ENCODE measurements around the gene FRY.

Gene FRY

DNA sequence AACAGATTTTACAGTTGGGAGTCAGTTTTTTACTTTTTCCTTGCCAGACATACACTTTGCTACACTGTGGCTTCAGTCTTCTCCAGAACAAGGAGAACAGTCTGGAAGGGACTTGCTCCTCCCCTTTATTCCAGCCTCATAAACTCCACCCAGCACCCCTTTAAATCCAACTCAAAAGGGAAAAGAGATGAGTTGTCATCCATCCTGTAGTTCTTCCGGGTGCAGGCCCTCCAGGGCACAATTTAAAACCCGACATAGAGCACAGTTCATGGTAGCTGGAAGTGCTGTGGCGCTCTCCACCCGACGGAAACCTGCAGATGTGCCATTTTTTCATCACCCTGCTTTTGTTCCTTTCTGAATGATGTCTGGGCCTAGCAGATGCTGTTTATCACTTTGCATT, 184.7 kb downstream of the FRY start:
- TF ChIP-seq, protein P1, sequence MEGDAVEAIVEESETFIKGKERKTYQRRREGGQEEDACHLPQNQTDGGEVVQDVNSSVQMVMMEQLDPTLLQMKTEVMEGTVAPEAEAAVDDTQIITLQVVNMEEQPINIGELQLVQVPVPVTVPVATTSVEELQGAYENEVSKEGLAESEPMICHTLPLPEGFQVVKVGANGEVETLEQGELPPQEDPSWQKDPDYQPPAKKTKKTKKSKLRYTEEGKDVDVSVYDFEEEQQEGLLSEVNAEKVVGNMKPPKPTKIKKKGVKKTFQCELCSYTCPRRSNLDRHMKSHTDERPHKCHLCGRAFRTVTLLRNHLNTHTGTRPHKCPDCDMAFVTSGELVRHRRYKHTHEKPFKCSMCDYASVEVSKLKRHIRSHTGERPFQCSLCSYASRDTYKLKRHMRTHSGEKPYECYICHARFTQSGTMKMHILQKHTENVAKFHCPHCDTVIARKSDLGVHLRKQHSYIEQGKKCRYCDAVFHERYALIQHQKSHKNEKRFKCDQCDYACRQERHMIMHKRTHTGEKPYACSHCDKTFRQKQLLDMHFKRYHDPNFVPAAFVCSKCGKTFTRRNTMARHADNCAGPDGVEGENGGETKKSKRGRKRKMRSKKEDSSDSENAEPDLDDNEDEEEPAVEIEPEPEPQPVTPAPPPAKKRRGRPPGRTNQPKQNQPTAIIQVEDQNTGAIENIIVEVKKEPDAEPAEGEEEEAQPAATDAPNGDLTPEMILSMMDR (IDR thresholded peaks at IDR 0.05; ENCODE audit: insufficient read depth, low read depth, low read length, missing control alignments): no peak
- no peak for DNase-seq (ENCODE audit: low read depth)
- no peak overlapping the region for H3K4me3 ChIP-seq (ENCODE audit: low read depth, low read length)

DNA sequence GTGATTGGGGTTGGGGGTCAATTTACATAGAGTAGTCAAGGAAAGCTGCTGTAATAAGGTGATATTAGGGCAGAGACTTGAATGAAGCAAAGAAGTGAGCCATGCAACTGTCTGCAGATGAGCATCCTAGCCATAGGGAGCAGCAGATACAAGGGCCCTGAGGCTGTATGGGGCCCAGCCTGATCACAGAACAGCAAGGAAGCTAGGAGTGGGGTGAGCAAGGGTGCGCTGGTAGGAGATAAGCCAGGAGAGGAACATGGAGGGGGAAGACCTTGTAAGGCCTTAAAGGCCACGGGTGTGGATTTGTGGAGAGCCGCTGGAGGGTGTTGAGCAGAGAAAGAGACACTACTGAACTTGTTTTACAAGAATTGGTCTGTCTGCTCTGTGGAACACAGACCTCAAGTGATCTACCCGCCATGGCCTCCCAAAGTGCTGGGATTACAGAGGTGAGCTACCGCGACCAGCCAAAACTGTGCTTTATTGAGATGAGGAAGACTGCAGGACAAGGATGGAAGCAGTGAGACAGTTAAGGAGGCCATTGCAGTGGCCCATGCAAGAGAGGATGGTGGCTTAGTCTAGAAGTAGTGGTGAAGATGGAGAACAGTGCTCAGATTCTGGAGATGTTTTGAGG, 190.6 kb downstream of the FRY start:
- TF ChIP-seq, protein P1 (IDR thresholded peaks at IDR 0.05; ENCODE audit: insufficient read depth, low read depth, low read length, missing control alignments): no peak
- DNase-seq (ENCODE audit: low read depth): no peak
- H3K4me3 ChIP-seq (ENCODE audit: low read depth, low read length): no peak overlapping the region

DNA sequence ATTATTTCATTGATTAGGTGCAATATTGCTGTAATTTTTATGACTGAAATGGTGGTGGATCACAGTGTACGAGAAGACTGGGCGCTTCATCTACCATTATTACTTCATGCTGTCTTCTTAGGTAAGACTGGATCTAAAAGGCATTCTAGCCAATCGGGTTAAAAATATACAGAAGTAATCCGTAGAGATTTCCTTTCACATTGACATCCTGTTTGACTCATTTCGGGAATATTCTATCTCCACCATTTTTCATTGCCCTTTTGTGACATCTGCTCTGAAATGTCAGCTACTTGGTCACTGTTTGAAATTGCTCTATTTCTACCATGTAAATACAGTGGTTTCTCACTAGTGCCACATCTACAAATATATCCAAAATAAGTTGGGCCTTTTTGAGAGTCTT, 193.3 kb downstream of the FRY start:
- H3K4me3 ChIP-seq (ENCODE audit: low read depth, low read length): no peak overlapping the region
- no peak for DNase-seq (ENCODE audit: low read depth)
- TF ChIP-seq, protein P1 (IDR thresholded peaks at IDR 0.05; ENCODE audit: insufficient read depth, low read depth, low read length, missing control alignments): no peak

DNA sequence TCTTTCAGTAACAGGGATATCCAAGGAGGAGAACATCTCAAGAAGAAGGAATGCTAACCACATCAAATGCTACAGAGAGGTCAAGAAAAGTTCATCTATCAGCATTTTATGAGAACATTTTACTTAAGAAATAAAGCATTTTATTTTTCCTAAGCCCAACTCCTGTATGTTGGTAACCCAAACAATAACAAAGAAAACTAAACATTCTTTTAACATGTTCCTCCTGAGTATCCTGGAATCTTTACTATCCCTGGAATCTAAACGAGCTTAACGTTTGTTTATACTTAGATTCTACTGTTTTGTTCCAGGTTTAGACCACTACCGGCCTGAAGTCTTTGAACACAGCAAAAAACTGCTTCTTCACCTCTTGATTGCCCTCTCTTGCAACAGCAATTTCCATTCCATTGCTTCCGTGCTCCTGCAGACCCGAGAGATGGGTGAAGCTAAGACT, 193.9 kb downstream of the FRY start:
- no peak for DNase-seq (ENCODE audit: low read depth)
- TF ChIP-seq, protein P1 (IDR thresholded peaks at IDR 0.05; ENCODE audit: insufficient read depth, low read depth, low read length, missing control alignments): no peak
- no peak overlapping the region for H3K4me3 ChIP-seq (ENCODE audit: low read depth, low read length)

DNA sequence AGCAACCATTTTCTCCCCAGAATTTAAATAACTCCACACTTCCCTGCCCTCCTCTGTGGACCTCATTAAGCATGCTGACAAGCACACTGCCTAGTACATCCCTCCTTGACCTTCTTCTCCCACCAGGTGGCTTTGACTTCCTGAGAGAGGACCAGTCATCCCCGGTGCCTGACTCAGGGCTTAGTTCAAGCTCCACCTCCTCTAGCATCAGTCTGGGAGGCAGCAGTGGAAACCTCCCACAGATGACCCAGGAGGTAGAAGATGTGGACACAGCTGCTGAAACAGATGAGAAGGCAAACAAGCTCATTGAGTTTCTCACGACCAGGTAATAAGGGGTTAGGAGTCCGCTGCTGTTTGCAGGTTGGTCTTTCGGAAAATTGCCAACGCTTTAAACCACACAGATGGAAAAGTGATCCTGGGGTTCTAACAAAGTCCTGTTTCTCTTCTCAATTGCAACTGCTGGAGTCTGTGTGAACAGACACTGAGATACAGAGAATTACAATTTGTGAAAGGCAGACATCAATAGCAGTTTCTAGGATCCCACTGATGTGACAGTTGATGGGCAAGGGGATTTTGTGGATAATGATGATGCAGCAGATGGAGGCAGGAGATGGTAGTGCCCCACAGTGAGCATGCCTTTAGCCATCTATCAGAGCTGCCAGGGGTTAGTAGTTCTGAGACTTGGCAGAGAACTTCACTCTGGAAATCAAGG, 196.9 kb downstream of the FRY start:
- DNase-seq (ENCODE audit: low read depth): no peak
- TF ChIP-seq, protein P1 (IDR thresholded peaks at IDR 0.05; ENCODE audit: insufficient read depth, low read depth, low read length, missing control alignments): no peak
- no peak overlapping the region for H3K4me3 ChIP-seq (ENCODE audit: low read depth, low read length)

DNA sequence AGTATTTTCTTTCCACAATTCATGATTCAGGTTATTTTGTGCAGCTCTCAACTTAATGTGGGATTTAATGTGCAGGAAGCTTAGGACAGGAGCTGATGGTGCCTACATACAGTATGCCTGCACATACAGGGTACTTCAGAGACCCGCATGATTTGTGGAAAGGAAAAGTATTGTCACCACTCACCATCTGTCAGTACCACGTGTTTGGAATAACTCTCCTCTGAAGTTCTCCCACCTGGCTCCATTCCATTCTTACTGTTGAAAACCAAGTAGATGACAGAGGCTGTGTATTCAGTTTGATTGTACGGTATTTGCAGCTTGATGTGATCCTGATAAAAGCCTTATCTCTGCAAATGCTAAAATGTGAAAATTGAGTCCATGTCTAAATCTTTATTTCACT, 197.9 kb downstream of the FRY start:
- TF ChIP-seq, protein P1 (IDR thresholded peaks at IDR 0.05; ENCODE audit: insufficient read depth, low read depth, low read length, missing control alignments): no peak
- no peak for DNase-seq (ENCODE audit: low read depth)
- H3K4me3 ChIP-seq (ENCODE audit: low read depth, low read length): no peak overlapping the region
